ENCODE data around the gene ACTR1A.
"Not testable (repeated sequence)": the region's sequence is repeated elsewhere in the genome, so short reads cannot be mapped to it uniquely, and the experiment has no call there.

ACTR1A gene

GRCh38 chr10:102504179-102504975 lies 1.9 kb upstream of the ACTR1A start:
- DNase-seq (ENCODE audit: low spot score), result no peak
- TF ChIP-seq CTCF (IDR thresholded peaks at IDR 0.05; ENCODE audit: extremely low read depth, missing control alignments), result no peak

GRCh38 chr10:102503264-102504178 lies 1.0 kb upstream of the ACTR1A start, which contains the start of gene SUFU:
TSS of gene SUFU (plus strand) at chr10:102503972. CDS start at chr10:102504153, 181 bp downstream.
- peak; percentile 75 for TF ChIP-seq CTCF (IDR thresholded peaks at IDR 0.05; ENCODE audit: extremely low read depth, missing control alignments)
- peak; percentile 99 for DNase-seq (ENCODE audit: low spot score)

GRCh38 chr10:102502029-102502336 lies 529 bp downstream of the ACTR1A start:
- TF ChIP-seq CTCF (IDR thresholded peaks at IDR 0.05; ENCODE audit: extremely low read depth, missing control alignments), result no peak
- DNase-seq (ENCODE audit: low spot score), result peak; percentile 96

- no peak for DNase-seq (ENCODE audit: low spot score)
- no peak for TF ChIP-seq CTCF (IDR thresholded peaks at IDR 0.05; ENCODE audit: extremely low read depth, missing control alignments)
Measured at GRCh38 chr10:102501201-102502028, 1.1 kb downstream of the ACTR1A start.

GRCh38 chr10:102500686-102501085 lies 1.8 kb downstream of the ACTR1A start:
- DNase-seq (ENCODE audit: low spot score), result not testable (repeated sequence)

- no peak for DNase-seq (ENCODE audit: low spot score)
Measured at GRCh38 chr10:102499356-102499755, 3.2 kb downstream of the ACTR1A start.

More at GRCh38 chr10:102499356-102499755, 3.2 kb downstream of the ACTR1A start:
- no peak for TF ChIP-seq CTCF (IDR thresholded peaks at IDR 0.05; ENCODE audit: extremely low read depth, missing control alignments)
